ENCODE results near the gene BAHCC1. TPM values are rescaled to one million over a fixed set of nuclear protein-coding genes. Genes with fewer than 3 reads are reported as not detected.

Gene BAHCC1
- total RNA-seq, 1 experiment from 2014 or later: 29.8 TPM

DNA sequence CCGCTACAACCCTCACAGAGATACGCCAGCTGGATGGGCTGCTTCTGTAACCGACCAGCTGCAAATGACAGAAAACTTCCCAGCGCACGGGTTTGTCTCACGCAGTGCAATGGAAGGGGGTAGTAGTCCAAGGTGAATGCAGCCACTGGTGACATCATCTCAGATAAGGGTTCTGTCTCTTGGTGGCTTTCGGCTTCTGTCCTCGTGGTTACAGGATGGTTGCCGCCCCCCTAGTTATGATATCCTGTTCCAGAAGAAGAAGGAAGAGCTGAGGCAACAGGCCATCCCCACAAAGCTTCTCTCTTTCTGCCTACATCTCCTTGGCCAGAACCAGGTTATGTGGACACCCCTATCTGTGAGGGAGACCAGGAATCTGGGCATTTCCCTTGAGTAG is 40.3 kb upstream of the BAHCC1 start (continued):
- TF ChIP-seq, protein P1, sequence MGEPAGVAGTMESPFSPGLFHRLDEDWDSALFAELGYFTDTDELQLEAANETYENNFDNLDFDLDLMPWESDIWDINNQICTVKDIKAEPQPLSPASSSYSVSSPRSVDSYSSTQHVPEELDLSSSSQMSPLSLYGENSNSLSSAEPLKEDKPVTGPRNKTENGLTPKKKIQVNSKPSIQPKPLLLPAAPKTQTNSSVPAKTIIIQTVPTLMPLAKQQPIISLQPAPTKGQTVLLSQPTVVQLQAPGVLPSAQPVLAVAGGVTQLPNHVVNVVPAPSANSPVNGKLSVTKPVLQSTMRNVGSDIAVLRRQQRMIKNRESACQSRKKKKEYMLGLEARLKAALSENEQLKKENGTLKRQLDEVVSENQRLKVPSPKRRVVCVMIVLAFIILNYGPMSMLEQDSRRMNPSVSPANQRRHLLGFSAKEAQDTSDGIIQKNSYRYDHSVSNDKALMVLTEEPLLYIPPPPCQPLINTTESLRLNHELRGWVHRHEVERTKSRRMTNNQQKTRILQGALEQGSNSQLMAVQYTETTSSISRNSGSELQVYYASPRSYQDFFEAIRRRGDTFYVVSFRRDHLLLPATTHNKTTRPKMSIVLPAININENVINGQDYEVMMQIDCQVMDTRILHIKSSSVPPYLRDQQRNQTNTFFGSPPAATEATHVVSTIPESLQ (CRISPR knock-in tag; IDR thresholded peaks at IDR 0.05): no peak
- no peak for TF ChIP-seq NFYB (CRISPR knock-in tag; conservative IDR thresholded peaks at IDR 0.05; ENCODE audit: low read depth)

DNA sequence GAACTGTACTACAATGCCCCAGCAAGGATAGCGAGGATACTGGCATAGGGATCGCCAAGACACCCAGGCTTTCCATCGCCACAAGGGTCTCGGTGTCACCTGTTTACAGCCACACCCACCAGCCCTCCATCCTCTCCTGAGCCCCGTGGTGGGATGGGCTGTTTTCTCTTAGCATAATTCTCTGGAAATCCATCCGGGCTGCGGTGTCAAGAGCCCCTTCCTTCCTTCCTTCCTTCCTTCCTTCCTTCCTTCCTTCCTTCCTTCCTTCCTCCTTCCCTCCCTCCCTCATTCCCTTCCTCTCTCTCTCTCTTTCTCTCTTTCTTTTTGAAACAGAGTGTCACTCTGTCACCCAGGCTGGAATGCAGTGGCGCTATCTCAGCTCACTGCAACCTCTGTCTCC is 36.0 kb upstream of the BAHCC1 start:
- POLR2A ChIA-PET: interaction anchor here (0.6 kb wide), 1 partner anchor 170 kb away, joined by 6 read pairs; no protein-coding TSS in a partner anchor
- Mint-ChIP-seq H3K4me3 (no peak overlapping the region), H3K27me3 (ENCODE audit: low read depth) (peaks cover 33% of the 10 kb centered on the region), H3K36me3 (no peaks in the 10 kb centered on the region), H3K9me3 (no peaks in the 10 kb centered on the region), H3K27ac (no peak overlapping the region), H3K4me1 (peaks cover 9% of the 10 kb centered on the region)
- ATAC-seq (no peak), DNase-seq (ENCODE audit: low spot score) (no peak)
- CTCF ChIA-PET: no interaction called here
- TF ChIP-seq ZBTB21 (CRISPR knock-in tag; IDR thresholded peaks at IDR 0.05; ENCODE audit: borderline replicate concordance) (no peak), GTF2I (CRISPR knock-in tag; conservative IDR thresholded peaks at IDR 0.05) (no peak), JUN (CRISPR knock-in tag; IDR thresholded peaks at IDR 0.05) (no peak), ZNF317 (CRISPR knock-in tag; IDR thresholded peaks at IDR 0.05; ENCODE audit: borderline replicate concordance, low read depth) (no peak), RORB (CRISPR knock-in tag; IDR thresholded peaks at IDR 0.05) (no peak), NR2C2 (CRISPR knock-in tag; IDR thresholded peaks at IDR 0.05) (no peak), NFE2L1 (CRISPR knock-in tag; IDR thresholded peaks at IDR 0.05) (no peak), SP1 (CRISPR knock-in tag; conservative IDR thresholded peaks at IDR 0.05) (no peak), FOXP1 (CRISPR knock-in tag; IDR thresholded peaks at IDR 0.05; ENCODE audit: borderline replicate concordance) (no peak), ZNF232 (CRISPR knock-in tag; IDR thresholded peaks at IDR 0.05) (no peak), RELA (CRISPR knock-in tag; IDR thresholded peaks at IDR 0.05; ENCODE audit: borderline replicate concordance) (no peak), MXD4 (CRISPR knock-in tag; IDR thresholded peaks at IDR 0.05; ENCODE audit: borderline replicate concordance) (no peak)
- TF ChIP-seq, protein P2, sequence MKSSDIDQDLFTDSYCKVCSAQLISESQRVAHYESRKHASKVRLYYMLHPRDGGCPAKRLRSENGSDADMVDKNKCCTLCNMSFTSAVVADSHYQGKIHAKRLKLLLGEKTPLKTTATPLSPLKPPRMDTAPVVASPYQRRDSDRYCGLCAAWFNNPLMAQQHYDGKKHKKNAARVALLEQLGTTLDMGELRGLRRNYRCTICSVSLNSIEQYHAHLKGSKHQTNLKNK (CRISPR knock-in tag; IDR thresholded peaks at IDR 0.05): no peak
- TF ChIP-seq, protein P3, sequence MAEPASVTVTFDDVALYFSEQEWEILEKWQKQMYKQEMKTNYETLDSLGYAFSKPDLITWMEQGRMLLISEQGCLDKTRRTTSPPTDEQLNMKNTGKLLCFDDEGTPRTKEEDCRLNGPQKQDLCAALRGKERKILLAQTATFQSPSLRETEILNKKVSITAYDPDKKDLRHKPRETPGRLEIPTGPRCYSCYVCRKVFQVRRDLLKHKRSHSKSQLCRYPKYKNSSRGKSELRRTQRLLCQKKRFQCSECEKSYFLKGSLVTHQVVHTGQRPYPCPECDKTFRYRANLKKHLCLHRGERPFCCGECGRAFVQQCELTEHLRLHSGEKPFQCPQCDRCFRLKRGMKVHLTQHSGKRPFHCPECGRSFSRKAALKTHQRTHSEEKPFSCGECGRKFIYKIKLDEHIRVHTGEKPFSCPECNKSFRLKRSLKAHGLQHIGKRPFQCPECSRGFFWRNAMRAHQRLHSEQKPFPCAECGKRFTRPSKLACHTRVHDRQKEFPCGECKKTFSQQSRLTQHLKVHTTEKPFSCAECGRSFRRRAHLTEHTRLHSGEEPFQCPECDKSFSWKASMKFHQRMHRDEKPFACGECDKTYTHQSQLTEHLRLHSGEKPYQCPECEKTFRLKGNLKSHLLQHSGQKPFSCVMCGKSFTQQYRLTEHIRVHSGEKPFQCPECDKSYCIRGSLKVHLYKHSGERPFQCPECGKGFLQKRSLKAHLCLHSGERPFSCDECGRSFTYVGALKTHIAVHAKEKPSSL (CRISPR knock-in tag; conservative IDR thresholded peaks at IDR 0.05): no peak
- TF ChIP-seq, protein P4, sequence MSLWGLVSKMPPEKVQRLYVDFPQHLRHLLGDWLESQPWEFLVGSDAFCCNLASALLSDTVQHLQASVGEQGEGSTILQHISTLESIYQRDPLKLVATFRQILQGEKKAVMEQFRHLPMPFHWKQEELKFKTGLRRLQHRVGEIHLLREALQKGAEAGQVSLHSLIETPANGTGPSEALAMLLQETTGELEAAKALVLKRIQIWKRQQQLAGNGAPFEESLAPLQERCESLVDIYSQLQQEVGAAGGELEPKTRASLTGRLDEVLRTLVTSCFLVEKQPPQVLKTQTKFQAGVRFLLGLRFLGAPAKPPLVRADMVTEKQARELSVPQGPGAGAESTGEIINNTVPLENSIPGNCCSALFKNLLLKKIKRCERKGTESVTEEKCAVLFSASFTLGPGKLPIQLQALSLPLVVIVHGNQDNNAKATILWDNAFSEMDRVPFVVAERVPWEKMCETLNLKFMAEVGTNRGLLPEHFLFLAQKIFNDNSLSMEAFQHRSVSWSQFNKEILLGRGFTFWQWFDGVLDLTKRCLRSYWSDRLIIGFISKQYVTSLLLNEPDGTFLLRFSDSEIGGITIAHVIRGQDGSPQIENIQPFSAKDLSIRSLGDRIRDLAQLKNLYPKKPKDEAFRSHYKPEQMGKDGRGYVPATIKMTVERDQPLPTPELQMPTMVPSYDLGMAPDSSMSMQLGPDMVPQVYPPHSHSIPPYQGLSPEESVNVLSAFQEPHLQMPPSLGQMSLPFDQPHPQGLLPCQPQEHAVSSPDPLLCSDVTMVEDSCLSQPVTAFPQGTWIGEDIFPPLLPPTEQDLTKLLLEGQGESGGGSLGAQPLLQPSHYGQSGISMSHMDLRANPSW (CRISPR knock-in tag; conservative IDR thresholded peaks at IDR 0.05; ENCODE audit: low read depth): no peak
- TF ChIP-seq, protein P5, sequence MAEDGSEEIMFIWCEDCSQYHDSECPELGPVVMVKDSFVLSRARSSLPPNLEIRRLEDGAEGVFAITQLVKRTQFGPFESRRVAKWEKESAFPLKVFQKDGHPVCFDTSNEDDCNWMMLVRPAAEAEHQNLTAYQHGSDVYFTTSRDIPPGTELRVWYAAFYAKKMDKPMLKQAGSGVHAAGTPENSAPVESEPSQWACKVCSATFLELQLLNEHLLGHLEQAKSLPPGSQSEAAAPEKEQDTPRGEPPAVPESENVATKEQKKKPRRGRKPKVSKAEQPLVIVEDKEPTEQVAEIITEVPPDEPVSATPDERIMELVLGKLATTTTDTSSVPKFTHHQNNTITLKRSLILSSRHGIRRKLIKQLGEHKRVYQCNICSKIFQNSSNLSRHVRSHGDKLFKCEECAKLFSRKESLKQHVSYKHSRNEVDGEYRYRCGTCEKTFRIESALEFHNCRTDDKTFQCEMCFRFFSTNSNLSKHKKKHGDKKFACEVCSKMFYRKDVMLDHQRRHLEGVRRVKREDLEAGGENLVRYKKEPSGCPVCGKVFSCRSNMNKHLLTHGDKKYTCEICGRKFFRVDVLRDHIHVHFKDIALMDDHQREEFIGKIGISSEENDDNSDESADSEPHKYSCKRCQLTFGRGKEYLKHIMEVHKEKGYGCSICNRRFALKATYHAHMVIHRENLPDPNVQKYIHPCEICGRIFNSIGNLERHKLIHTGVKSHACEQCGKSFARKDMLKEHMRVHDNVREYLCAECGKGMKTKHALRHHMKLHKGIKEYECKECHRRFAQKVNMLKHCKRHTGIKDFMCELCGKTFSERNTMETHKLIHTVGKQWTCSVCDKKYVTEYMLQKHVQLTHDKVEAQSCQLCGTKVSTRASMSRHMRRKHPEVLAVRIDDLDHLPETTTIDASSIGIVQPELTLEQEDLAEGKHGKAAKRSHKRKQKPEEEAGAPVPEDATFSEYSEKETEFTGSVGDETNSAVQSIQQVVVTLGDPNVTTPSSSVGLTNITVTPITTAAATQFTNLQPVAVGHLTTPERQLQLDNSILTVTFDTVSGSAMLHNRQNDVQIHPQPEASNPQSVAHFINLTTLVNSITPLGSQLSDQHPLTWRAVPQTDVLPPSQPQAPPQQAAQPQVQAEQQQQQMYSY (CRISPR knock-in tag; IDR thresholded peaks at IDR 0.05): no peak
- TF ChIP-seq, protein P6, sequence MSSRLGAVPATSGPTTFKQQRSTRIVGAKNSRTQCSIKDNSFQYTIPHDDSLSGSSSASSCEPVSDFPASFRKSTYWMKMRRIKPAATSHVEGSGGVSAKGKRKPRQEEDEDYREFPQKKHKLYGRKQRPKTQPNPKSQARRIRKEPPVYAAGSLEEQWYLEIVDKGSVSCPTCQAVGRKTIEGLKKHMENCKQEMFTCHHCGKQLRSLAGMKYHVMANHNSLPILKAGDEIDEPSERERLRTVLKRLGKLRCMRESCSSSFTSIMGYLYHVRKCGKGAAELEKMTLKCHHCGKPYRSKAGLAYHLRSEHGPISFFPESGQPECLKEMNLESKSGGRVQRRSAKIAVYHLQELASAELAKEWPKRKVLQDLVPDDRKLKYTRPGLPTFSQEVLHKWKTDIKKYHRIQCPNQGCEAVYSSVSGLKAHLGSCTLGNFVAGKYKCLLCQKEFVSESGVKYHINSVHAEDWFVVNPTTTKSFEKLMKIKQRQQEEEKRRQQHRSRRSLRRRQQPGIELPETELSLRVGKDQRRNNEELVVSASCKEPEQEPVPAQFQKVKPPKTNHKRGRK (CRISPR knock-in tag; IDR thresholded peaks at IDR 0.05; ENCODE audit: borderline replicate concordance): no peak
- TF ChIP-seq, protein P7, sequence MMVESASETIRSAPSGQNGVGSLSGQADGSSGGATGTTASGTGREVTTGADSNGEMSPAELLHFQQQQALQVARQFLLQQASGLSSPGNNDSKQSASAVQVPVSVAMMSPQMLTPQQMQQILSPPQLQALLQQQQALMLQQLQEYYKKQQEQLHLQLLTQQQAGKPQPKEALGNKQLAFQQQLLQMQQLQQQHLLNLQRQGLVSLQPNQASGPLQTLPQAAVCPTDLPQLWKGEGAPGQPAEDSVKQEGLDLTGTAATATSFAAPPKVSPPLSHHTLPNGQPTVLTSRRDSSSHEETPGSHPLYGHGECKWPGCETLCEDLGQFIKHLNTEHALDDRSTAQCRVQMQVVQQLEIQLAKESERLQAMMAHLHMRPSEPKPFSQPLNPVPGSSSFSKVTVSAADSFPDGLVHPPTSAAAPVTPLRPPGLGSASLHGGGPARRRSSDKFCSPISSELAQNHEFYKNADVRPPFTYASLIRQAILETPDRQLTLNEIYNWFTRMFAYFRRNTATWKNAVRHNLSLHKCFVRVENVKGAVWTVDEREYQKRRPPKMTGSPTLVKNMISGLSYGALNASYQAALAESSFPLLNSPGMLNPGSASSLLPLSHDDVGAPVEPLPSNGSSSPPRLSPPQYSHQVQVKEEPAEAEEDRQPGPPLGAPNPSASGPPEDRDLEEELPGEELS (CRISPR knock-in tag; IDR thresholded peaks at IDR 0.05): no peak
- TF ChIP-seq, protein P8, sequence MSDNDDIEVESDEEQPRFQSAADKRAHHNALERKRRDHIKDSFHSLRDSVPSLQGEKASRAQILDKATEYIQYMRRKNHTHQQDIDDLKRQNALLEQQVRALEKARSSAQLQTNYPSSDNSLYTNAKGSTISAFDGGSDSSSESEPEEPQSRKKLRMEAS (CRISPR knock-in tag; IDR thresholded peaks at IDR 0.05): no peak
